ENCODE data around the gene QRICH2. TPM values are rescaled to one million over a fixed set of nuclear protein-coding genes. Genes with fewer than 3 reads are reported as not detected.
A peak's percentile ranks its signal among the peaks of the same experiment; 100 is the strongest.

QRICH2 gene
- total RNA-seq, 1 experiment from 2014 or later, result 1.4 TPM

DNA sequence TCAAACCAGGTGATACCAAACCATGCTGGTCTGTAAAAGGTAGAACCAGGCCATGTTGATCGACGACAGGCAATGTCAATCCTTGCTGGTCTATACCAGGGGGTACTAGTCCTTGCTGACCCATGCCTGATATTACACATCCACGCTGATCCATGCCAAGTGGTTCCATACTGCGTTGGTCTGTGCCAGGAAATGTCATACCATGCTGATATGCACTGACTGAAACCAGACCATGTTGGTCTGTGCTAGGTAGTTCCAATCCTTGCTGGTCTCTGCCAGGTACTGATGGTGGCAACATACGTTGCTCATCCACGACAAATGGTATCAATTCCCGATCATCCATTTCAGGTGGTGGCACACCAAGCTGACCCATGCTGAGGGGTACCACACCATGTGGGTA, 15.0 kb downstream of the QRICH2 start:
- in situ Hi-C loops (cut with HindIII; ENCODE audit: low pct_unique_long_range_greater_than_20kb, low sequenced_read_pairs), result no loop called here

GRCh38 chr17:76292567-76292966, 15.5 kb downstream of the QRICH2 start:
- no peak for DNase-seq (ENCODE audit: low read depth)
- in situ Hi-C loops (cut with HindIII; ENCODE audit: low pct_unique_long_range_greater_than_20kb, low sequenced_read_pairs), result no loop called here

More for the DNA sequence above, 15.0 kb downstream of the QRICH2 start:
- DNase-seq (ENCODE audit: low read depth), result no peak

- no peak for DNase-seq (ENCODE audit: low read depth)
- in situ Hi-C loops (cut with HindIII; ENCODE audit: low pct_unique_long_range_greater_than_20kb, low sequenced_read_pairs), result no loop called here
These were observed 26.3 kb downstream of the QRICH2 start for GRCh38 chr17:76281573-76282371.

DNA sequence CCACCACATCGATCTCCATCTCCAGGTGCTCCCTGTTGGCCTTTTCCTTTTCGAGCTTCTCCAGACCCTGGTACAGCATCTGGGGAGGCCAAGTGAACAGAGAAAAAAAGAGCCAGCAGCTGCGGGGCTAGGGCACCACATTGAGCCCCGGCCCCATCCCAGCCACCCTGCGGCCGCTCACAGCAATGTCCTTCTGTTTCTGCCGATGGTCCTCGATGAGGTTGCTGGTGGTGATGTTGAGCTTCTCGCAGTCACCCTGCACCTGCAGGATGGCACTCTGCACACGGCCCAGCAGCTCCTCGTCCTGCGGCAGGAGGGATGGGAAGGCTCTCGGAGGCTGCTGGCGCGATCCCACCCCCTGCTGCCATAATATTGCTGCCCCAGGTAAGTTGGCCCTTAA, 27.4 kb downstream of the QRICH2 start:
- DNase-seq (ENCODE audit: low read depth), result no peak
- in situ Hi-C loops (cut with HindIII; ENCODE audit: low pct_unique_long_range_greater_than_20kb, low sequenced_read_pairs), result no loop called here

DNA sequence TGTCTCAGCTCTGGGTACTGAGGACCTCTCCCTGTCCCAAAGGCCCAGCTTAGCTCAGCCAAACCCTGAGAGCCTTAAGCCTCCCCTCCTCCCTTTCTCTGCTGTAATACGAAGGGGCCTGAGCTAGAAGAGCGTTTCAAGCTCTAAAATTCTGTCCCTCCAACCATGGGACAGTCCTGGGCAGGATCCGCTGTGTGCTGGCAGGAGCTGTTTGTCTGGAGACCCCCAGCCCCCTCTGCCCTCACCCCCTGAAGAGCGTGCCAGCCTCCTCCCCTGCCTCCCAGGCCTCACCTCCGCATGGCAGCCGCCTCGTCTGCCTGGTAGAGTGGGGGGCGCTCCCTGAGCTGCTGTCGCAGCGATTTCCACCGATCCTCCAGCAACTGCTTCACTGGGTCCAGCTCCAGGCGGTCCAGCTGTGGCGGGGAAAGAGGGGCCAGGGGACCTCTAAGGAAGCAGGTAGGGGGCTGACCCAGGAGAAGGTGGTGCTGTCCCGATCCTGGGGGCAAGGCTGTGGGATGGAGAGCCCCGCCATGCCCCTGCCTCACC, 28.3 kb downstream of the QRICH2 start:
- no peak for DNase-seq (ENCODE audit: low read depth)
- in situ Hi-C loops (cut with HindIII; ENCODE audit: low pct_unique_long_range_greater_than_20kb, low sequenced_read_pairs), result no loop called here

DNA sequence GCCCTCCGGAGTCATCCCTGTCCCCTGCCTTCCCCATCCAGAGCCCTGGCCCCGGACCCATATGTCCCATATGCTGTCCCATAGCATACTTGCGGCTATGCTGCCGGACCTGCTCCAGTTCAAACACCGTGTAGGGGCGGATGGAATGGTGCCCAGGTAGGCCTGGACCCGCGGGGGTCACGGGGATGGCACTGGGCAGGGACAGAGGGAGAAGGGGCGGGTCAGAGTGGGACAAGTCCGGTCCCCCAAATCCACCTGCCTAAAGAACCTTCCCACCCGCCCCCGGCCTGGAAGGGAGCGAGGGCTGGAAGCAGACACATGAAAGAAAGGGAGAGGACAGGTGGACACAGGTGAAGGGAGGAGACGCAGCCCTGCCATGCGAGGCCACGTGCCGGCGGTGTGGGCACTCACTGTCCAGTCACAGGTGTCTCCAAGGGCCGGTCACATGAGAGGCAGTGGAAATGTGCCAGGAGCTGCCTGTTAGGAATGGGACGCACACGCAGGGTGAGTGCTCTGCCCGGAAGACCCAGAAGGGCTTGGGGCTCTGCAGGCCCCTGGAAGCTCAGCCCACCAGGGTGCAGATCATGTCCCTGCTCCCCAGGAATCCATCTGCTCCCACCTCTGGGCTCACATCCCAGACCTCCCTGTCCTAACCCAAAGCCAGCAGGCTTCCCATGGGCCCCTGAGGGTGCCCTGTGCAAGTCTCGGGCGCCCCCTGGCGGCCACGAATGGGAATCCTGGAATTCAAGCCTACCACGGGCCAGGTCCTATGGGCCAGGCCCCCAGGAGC, 28.9 kb downstream of the QRICH2 start:
- in situ Hi-C loops (cut with HindIII; ENCODE audit: low pct_unique_long_range_greater_than_20kb, low sequenced_read_pairs), result no loop called here
- peak; percentile 68 for DNase-seq (ENCODE audit: low read depth)

DNA sequence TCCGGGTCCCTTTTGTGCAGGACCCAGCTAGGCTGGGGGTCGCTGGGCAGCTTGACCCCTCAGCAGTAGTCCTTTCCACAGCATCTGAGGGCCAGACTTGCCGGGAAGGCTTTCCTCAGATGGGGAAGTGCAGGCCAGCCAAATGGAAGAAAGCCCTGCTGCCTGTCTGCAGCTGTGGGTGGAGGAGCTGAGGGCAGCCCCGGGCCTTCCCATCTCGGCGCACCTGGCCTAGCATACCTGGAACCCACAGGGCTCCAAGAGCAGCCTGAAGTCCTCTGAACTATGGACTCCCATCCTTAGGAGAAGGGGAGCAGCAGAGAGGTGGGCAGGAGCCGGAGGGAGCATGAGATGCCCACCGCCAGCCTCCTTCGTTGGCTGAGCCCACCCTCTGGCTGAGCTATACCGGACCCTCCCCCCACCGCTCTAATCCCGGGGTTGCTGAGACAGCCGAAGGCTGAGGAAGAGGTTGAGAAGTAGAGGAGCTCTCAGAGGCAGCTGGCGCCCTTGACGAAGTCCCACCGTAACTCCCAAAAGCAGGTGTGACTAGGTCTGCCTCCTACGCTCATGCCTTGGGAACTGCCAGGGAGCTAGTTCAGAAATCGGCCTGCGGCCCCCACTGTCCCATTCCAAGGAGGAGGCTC, 29.7 kb downstream of the QRICH2 start:
- in situ Hi-C loops (cut with HindIII; ENCODE audit: low pct_unique_long_range_greater_than_20kb, low sequenced_read_pairs), result no loop called here
- no peak for DNase-seq (ENCODE audit: low read depth)

GRCh38 chr17:76277300-76278267, 30.5 kb downstream of the QRICH2 start:
- in situ Hi-C loops (cut with HindIII; ENCODE audit: low pct_unique_long_range_greater_than_20kb, low sequenced_read_pairs), result no loop called here

GRCh38 chr17:76276461-76277299, 31.4 kb downstream of the QRICH2 start:
- in situ Hi-C loops (cut with HindIII; ENCODE audit: low pct_unique_long_range_greater_than_20kb, low sequenced_read_pairs), result no loop called here
- DNase-seq (ENCODE audit: low read depth), result no peak

More at GRCh38 chr17:76277300-76278267, 30.5 kb downstream of the QRICH2 start:
- no peak for DNase-seq (ENCODE audit: low read depth)

DNA sequence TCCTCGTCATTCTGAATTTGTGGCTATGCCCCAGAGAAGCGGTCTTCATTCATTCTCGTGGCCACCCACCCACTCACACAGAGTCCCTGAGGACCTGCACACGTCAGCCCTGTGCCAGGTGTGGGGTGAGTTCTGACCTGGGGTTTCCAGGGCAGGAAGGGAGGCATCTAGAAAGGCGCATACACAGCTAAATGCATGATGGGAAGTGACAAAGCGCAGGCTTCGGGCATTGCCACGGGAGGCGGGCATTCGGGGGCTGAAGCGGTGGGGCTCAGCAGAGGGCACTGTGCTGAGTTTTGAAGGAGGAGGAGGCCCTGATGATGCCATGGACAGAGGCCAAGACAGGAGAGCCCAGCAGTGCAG, 32.0 kb downstream of the QRICH2 start:
- DNase-seq (ENCODE audit: low read depth), result no peak
- in situ Hi-C loops (cut with HindIII; ENCODE audit: low pct_unique_long_range_greater_than_20kb, low sequenced_read_pairs), result no loop called here

GRCh38 chr17:76275382-76276068, 32.6 kb downstream of the QRICH2 start:
- in situ Hi-C loops (cut with HindIII; ENCODE audit: low pct_unique_long_range_greater_than_20kb, low sequenced_read_pairs), result no loop called here
- DNase-seq (ENCODE audit: low read depth), result no peak

DNA sequence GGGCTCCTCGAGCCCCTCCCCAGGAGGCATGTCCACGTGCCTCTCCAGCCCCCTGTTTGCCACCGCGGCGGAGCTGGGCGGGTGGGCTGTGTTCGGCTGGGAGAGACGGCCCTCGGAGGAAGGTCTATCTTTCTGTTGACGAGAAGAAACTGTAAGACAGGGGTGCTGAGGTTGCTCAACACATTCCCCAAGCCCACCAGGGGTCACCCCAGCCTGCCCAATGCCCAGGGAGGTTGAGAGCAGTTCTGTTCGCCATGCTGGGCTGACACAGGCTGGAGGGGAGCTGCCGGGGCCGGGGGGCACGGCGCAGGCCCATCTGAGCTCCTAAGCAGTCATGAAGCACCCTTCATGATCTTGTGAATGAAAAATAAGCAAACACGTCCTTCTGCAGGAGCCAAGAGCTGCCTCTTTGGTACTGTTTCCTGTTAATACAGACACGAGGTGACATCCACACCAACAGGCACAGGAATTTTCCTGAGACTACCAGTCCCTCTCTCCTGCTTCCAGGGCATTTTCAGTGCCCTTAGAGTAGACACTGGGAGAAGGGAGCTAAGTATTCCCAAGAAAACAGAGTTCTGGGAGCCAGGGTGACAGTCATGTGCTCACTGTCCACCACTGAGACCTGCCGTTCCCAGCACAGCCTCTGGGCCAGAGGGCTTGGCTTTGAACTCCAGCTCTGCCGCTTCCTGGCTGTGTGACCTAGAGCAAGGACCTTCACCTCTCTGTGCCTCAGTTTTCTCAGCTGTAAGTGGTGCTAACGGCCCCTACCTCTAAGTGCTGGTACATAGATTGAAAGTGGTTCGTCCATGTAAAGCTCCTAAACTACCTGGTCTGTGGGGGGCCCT, 33.7 kb downstream of the QRICH2 start:
- DNase-seq (ENCODE audit: low read depth), result no peak
- in situ Hi-C loops (cut with HindIII; ENCODE audit: low pct_unique_long_range_greater_than_20kb, low sequenced_read_pairs), result no loop called here

GRCh38 chr17:76273445-76274111, 34.5 kb downstream of the QRICH2 start:
- DNase-seq (ENCODE audit: low read depth), result no peak
- in situ Hi-C loops (cut with HindIII; ENCODE audit: low pct_unique_long_range_greater_than_20kb, low sequenced_read_pairs), result no loop called here

GRCh38 chr17:76272541-76273444, 35.3 kb downstream of the QRICH2 start:
- DNase-seq (ENCODE audit: low read depth), result no peak
- in situ Hi-C loops (cut with HindIII; ENCODE audit: low pct_unique_long_range_greater_than_20kb, low sequenced_read_pairs), result no loop called here
